Colonic mucosa (tissue), 4 donors: ENCODE data around the gene EPHA5. TPM values are rescaled to one million over a fixed set of nuclear protein-coding genes. Genes with fewer than 3 reads are reported as not detected.

ENCODE experiments used
- DNase-seq: peaks from one replicate; pipeline ENCODE4 v3.0.0-alpha.2; 2020
- H3K27ac ChIP-seq: fragments of 200-600 bp; one replicate; pipeline ENCODE4 v1.8.0; 2021
- H3K27me3 ChIP-seq: fragments of 200-600 bp; one replicate; pipeline ENCODE4 v1.8.0; 2021
- H3K36me3 ChIP-seq: fragments of 200-600 bp; one replicate; pipeline ENCODE4 v1.8.0; 2021
- H3K4me1 ChIP-seq: fragments of 200-600 bp; one replicate; pipeline ENCODE4 v1.8.0; 2021; ENCODE audit warnings: mild to moderate bottlenecking
- H3K4me3 ChIP-seq: fragments of 200-600 bp; one replicate; pipeline ENCODE4 v1.8.0; 2021
- H3K9ac ChIP-seq, 2 donors: one replicate each; pipeline ENCODE4 v1.7.0; 2013; ENCODE audit warnings: control low read depth in 2 of 2, low read depth in 2 of 2, low read length in 2 of 2
- H3K9me3 ChIP-seq: fragments of 200-600 bp; one replicate; pipeline ENCODE4 v1.8.0; 2021
- CTCF ChIP-seq: fragments of 200-600 bp; IDR thresholded peaks from one replicate; pipeline ENCODE4 v1.8.0; 2022; ENCODE audit warnings: antibody characterized with exemption, mild to moderate bottlenecking
- intact Hi-C: fragments of 100-400 bp; cut with DNase I; formaldehyde crosslinking; loops from one replicate; pipeline ENCODE4 v1.14.1; 2022
- total RNA-seq, 2 donors: library from RNA; stranded (reverse); fragmentation: NEBNext Ultra II Directional in 1 of 2; extraction: Animal tissue kit (Norgen Biotek cat#: 25700) in 1 of 2; gene quantifications; one replicate each; pipeline ENCODE4 v1.2.1, GENCODE V29; 2021
- donor health status: healthy.
- donor health status: DM: no; HTN: no; CAD: no.
- donor health status: DM: no; HTN: no; CAD: no.

Gene EPHA5
- total RNA-seq, 2 donors from 2014 or later, result 0.07 to 0.13 TPM

- H3K36me3 ChIP-seq, result no peaks in the 10 kb centered on the region
Measured at GRCh38 chr4:65370709-65371108, 299.6 kb downstream of the EPHA5 start.

GRCh38 chr4:65367306-65367705 lies 303.0 kb downstream of the EPHA5 start:
- H3K4me3 ChIP-seq, result no peak overlapping the region
- TF ChIP-seq CTCF, result no peak
- DNase-seq, result no peak
- H3K27me3 ChIP-seq, result no peaks in the 10 kb centered on the region
- H3K9ac ChIP-seq, result no peak overlapping the region
- H3K36me3 ChIP-seq, result no peaks in the 10 kb centered on the region
- H3K27ac ChIP-seq, result no peak overlapping the region
- H3K4me1 ChIP-seq, result no peaks in the 10 kb centered on the region
- no peaks in the 10 kb centered on the region for H3K9me3 ChIP-seq
- intact Hi-C loops, result no loop called here

More at GRCh38 chr4:65370709-65371108, 299.6 kb downstream of the EPHA5 start:
- TF ChIP-seq CTCF, result no peak
- no peaks in the 10 kb centered on the region for H3K9me3 ChIP-seq
- H3K27ac ChIP-seq, result no peak overlapping the region
- no peaks in the 10 kb centered on the region for H3K4me1 ChIP-seq
- DNase-seq, result no peak
- no peaks in the 10 kb centered on the region for H3K27me3 ChIP-seq
- intact Hi-C loops, result no loop called here
- no peak overlapping the region for H3K4me3 ChIP-seq
- H3K9ac ChIP-seq, result no peak overlapping the region

- TF ChIP-seq CTCF, result no peak
- intact Hi-C loops, result no loop called here
- Histone ChIP-seq H3K27me3 (no peaks in the 10 kb centered on the region), H3K9me3 (no peaks in the 10 kb centered on the region), H3K36me3 (no peaks in the 10 kb centered on the region), H3K4me1 (no peaks in the 10 kb centered on the region), H3K9ac (no peak overlapping the region), H3K4me3 (no peak overlapping the region), H3K27ac (no peak overlapping the region)
- no peak for DNase-seq
Measured at GRCh38 chr4:65358914-65359313, 311.4 kb downstream of the EPHA5 start.

- Histone ChIP-seq H3K9me3 (no peaks in the 10 kb centered on the region), H3K27me3 (no peaks in the 10 kb centered on the region), H3K36me3 (no peaks in the 10 kb centered on the region), H3K4me1 (no peaks in the 10 kb centered on the region), H3K27ac (no peak overlapping the region), H3K9ac (no peak overlapping the region), H3K4me3 (no peak overlapping the region)
- no peak for TF ChIP-seq CTCF
- intact Hi-C loops, result no loop called here
- no peak for DNase-seq
Measured at GRCh38 chr4:65353098-65353497, 317.2 kb downstream of the EPHA5 start.

GRCh38 chr4:65344278-65344825 lies 325.9 kb downstream of the EPHA5 start:
- H3K9ac ChIP-seq, result no peak overlapping the region
- no peaks in the 10 kb centered on the region for H3K9me3 ChIP-seq
- TF ChIP-seq CTCF, result no peak
- no peaks in the 10 kb centered on the region for H3K4me1 ChIP-seq
- no peak for DNase-seq
- intact Hi-C loops, result no loop called here
- H3K36me3 ChIP-seq, result no peaks in the 10 kb centered on the region
- H3K4me3 ChIP-seq, result no peak overlapping the region
- no peaks in the 10 kb centered on the region for H3K27me3 ChIP-seq
- H3K27ac ChIP-seq, result no peak overlapping the region
